ENCODE data around the gene IRF9. TPM values are rescaled to one million over a fixed set of nuclear protein-coding genes. Genes with fewer than 3 reads are reported as not detected.

Gene IRF9
- total and polyA plus RNA-seq, 2 of the 13 experiments (the other 11 are each of a cell fraction or from before 2014, with no cell fraction given) = 14.9 to 49.7 TPM

- TF ChIP-seq ZBTB40 (IDR thresholded peaks at IDR 0.05) (no peak), ZBTB40 (CRISPR knock-in tag; IDR thresholded peaks at IDR 0.05) (0 out of 2 replicates have a peak, but pooled peaks have one; percentile 2), KLF13 (CRISPR knock-in tag; IDR thresholded peaks at IDR 0.05) (0 out of 2 replicates have a peak, but pooled peaks have one; percentile 26), POLR2A (IDR thresholded peaks at IDR 0.05; ENCODE audit: insufficient read depth in 1 of 2, low read depth in 2 of 2, low read length in 2 of 2) (peak in 1 of 2 experiments; percentile 34; a peak in 2 of 4 replicates)
Measured at GRCh38 chr14:24122898-24123297, 38.2 kb upstream of the IRF9 start (continued).

All from HepG2 (cell line).